Measurements from ENCODE around the gene MLEC. TPM values are rescaled to one million over a fixed set of nuclear protein-coding genes. Genes with fewer than 3 reads are reported as not detected.
A peak's percentile ranks its signal among the peaks of the same experiment; 100 is the strongest.

The MLEC gene
- total and polyA plus RNA-seq, 9 of the 15 experiments (the other 6 are each of a cell fraction or from before 2014, with no cell fraction given), result 18.5 to 108 (median 57.8) TPM

DNA sequence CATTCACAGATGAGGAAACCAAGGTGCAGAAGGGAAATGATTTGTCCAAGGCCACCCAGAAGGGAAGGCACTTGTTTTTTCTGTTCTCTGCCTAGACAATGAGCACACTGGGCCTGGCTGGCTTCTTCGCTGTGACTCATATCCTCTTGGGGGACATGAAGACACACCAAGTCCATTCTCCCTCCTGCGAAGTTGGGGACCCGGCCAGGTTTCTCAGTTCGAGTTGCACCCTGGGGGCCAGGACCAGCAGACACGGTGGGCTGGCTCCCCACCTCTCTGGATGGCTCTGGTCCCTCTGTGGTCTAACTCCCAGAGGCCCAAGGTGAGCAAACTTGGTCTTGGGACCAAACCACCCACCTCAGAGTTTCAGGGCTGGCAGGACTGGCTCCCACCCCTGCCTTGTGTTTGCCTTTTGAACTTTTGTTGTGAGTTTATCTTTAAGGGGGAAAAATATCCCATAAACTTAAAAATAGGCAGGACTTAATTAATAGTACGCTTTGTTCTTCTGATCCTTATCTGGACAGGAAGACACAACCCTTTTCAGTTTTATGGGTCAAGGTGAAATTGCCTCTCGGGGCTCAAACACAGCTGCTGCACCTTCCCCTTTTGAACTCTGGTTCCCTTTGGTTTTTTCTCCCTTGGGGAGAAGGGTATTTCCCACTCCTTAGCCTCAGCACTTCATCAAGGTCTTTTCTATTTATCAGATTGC, 9.0 kb upstream of the MLEC start (continued):
- TF ChIP-seq MNT (conservative IDR thresholded peaks at IDR 0.05) (no peak), ZNF165 (CRISPR knock-in tag; IDR thresholded peaks at IDR 0.05; ENCODE audit: borderline replicate concordance) (no peak)
- TF ChIP-seq, protein P1, sequence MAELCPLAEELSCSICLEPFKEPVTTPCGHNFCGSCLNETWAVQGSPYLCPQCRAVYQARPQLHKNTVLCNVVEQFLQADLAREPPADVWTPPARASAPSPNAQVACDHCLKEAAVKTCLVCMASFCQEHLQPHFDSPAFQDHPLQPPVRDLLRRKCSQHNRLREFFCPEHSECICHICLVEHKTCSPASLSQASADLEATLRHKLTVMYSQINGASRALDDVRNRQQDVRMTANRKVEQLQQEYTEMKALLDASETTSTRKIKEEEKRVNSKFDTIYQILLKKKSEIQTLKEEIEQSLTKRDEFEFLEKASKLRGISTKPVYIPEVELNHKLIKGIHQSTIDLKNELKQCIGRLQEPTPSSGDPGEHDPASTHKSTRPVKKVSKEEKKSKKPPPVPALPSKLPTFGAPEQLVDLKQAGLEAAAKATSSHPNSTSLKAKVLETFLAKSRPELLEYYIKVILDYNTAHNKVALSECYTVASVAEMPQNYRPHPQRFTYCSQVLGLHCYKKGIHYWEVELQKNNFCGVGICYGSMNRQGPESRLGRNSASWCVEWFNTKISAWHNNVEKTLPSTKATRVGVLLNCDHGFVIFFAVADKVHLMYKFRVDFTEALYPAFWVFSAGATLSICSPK (IDR thresholded peaks at IDR 0.05; ENCODE audit: borderline replicate concordance), result no peak

DNA sequence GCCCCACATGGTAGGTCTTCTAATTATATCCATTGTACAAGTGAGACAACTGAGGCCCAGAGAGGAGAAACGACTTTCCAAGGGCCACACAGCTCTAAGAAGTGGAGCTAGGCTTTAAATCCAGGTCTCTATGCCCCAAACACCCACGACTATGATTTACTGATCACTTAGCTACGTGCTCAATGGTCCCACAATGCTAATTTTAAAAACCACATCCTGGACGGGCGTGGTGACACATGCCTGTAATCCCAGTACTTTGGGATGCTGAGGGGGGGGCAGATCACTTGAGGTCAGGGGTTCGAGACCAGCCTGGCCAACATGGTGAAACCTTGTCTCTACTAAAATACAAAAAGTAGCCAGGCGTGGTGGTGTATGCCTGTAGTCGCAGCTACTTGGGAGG, 8.4 kb upstream of the MLEC start:
- TF ChIP-seq TBP (optimal IDR thresholded peaks at IDR 0.05; ENCODE audit: low read depth, low read length) (no peak), MEF2D (tag; conservative IDR thresholded peaks at IDR 0.05; ENCODE audit: low read depth) (no peak), POLR2A (conservative IDR thresholded peaks at IDR 0.05) (no peak), MAZ (CRISPR knock-in tag; conservative IDR thresholded peaks at IDR 0.05 in 1 of 2, IDR thresholded peaks at IDR 0.05 in 1 of 2) (no peak), MAFG (tag; conservative IDR thresholded peaks at IDR 0.05) (no peak), SNIP1 (IDR thresholded peaks at IDR 0.05; ENCODE audit: low read depth) (no peak), MEIS2 (IDR thresholded peaks at IDR 0.05; ENCODE audit: partially characterized antibody) (peak; percentile 15)
- TF ChIP-seq, protein P2, sequence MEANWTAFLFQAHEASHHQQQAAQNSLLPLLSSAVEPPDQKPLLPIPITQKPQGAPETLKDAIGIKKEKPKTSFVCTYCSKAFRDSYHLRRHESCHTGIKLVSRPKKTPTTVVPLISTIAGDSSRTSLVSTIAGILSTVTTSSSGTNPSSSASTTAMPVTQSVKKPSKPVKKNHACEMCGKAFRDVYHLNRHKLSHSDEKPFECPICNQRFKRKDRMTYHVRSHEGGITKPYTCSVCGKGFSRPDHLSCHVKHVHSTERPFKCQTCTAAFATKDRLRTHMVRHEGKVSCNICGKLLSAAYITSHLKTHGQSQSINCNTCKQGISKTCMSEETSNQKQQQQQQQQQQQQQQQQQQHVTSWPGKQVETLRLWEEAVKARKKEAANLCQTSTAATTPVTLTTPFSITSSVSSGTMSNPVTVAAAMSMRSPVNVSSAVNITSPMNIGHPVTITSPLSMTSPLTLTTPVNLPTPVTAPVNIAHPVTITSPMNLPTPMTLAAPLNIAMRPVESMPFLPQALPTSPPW (CRISPR knock-in tag; IDR thresholded peaks at IDR 0.05), result 0 out of 2 replicates have a peak, but pooled peaks have one; percentile 22
- TF ChIP-seq, protein P3, sequence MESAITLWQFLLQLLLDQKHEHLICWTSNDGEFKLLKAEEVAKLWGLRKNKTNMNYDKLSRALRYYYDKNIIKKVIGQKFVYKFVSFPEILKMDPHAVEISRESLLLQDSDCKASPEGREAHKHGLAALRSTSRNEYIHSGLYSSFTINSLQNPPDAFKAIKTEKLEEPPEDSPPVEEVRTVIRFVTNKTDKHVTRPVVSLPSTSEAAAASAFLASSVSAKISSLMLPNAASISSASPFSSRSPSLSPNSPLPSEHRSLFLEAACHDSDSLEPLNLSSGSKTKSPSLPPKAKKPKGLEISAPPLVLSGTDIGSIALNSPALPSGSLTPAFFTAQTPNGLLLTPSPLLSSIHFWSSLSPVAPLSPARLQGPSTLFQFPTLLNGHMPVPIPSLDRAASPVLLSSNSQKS (CRISPR knock-in tag; IDR thresholded peaks at IDR 0.05), result no peak
- TF ChIP-seq, protein P4, sequence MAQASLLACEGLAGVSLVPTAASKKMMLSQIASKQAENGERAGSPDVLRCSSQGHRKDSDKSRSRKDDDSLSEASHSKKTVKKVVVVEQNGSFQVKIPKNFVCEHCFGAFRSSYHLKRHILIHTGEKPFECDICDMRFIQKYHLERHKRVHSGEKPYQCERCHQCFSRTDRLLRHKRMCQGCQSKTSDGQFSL (CRISPR knock-in tag; IDR thresholded peaks at IDR 0.05), result peak; percentile 80
- TF ChIP-seq, protein P4 (tag; IDR thresholded peaks at IDR 0.05), result no peak
- intact Hi-C loops (cut with micrococcal nuclease) (no loop called here), in situ Hi-C loops (cut with MboI) (no loop called here)
- Histone ChIP-seq H3K79me2 (ENCODE audit: control insufficient read depth, insufficient read depth, low read length) (no peaks in the 10 kb centered on the region), H3K9me1 (ENCODE audit: control insufficient read depth, insufficient read depth, low read length) (no peaks in the 10 kb centered on the region), H3K27ac (ENCODE audit: extremely low read depth, low read depth, low read length) (no peak overlapping the region), H3K4me1 (replicated peaks in 1 of 2; ENCODE audit: control insufficient read depth in 2 of 2, insufficient read depth in 2 of 2, low read length in 2 of 2) (no peaks in the 10 kb centered on the region; a peak in 2 of 5 replicates), H3K4me3 (no peak overlapping the region), H4K20me1 (replicated peaks; ENCODE audit: control insufficient read depth, insufficient read depth, low read length) (no peaks in the 10 kb centered on the region), H3K4me2 (ENCODE audit: insufficient read depth, low read length) (no peak overlapping the region), H3K27me3 (ENCODE audit: control insufficient read depth in 2 of 2, insufficient read depth in 2 of 2, low read length in 2 of 2) (peaks cover 20 to 42% of the 10 kb centered on the region in 2 experiments), H2AFZ (ENCODE audit: low read depth, low read length) (no peak overlapping the region), H3K36me3 (ENCODE audit: control insufficient read depth, insufficient read depth, low read length) (no peaks in the 10 kb centered on the region), H3K9me3 (replicated peaks; ENCODE audit: control insufficient read depth, insufficient read depth, low read depth, low read length) (no peaks in the 10 kb centered on the region), H3K9ac (ENCODE audit: insufficient read depth in 1 of 2, low read depth in 2 of 2, low read length in 2 of 2) (no peak overlapping the region)
- no peak for DNase-seq (ENCODE audit: extremely low read depth in 1 of 4, low spot score in 3 of 4)
- ChIA-PET POLR2A (interaction anchor here (0.6 kb wide), 1 partner anchor 543 kb away, joined by 3 read pairs; no protein-coding TSS in a partner anchor), CTCF (ENCODE audit: low intra/inter-chr PET ratio) (no interaction called here)
- 11% methylated on average over 8 of the region's 8 CpGs for WGBS (ENCODE audit: insufficient coverage, low coverage, missing lambda C conversion rate)
- ATAC-seq, result no peak
- no TSS peak for BruUV-seq (replicated peaks)
- no peak for FAIRE-seq
